GM12872 (cell line): ENCODE measurements around the gene ENDOD1.

Experiments
- CTCF ChIP-seq: IDR thresholded peaks from 3 replicates; pipeline ENCODE4 v1.5.1; 2011; ENCODE audit warnings: low read depth, mild to moderate bottlenecking, low read length, moderate library complexity; ENCODE audit not compliant: insufficient read depth

ENDOD1 gene

GRCh38 chr11:95115597-95115996 lies 26.0 kb downstream of the ENDOD1 start:
- TF ChIP-seq CTCF: no peak

DNA sequence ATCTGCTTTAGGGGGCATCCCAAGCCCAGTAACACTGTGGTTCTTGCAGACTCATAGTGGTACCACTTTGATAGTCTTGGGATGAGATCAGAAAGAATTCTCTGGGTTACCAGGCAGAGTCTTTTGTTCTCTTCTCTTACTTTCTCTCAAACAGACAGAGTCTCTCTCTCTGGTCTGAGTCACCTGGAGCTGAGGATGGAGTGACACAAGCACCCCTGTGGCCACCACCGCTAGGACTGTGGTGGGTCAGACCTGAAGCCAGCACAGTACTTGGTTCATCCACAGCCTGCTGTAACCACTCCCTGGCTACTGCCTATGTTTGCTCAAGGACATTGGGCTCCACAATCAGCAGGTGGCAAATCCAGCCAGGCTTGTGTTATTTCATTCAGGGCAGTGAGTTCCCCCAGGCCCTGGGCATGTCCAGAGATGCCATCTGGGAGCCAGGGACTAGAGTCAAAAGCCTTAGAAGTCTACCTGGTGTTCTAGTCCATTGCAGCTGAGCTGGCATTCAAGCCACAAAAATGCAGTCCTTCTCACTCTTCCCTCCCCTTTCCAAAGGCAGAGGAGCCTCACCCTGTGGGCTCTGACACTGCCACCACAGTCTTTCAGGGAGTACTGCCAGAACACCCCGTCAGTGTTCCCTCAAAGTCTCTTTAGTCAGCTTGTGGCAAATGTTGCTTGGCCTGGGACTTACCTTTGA lies 29.9 kb downstream of the ENDOD1 start:
- no peak for TF ChIP-seq CTCF

DNA sequence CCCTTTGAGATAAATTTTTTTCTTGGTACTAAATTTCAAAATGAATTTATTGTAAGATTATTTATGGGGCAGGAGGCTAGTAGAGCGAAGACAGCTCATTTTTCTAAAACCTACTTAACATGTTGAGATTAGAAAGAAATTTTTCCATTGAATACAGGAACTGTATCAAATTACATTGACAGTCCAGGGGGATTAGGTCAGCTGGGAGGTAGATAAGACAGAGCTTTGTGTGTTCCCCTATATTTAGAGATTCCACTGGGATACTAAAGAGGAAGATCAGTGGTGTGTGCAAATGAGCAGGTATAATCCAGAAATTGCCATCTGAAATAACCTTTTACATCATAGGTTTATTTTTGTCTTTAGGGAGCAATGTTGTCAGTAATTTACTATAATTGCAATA lies 32.1 kb downstream of the ENDOD1 start:
- no peak for TF ChIP-seq CTCF

- no peak for TF ChIP-seq CTCF
These were observed 33.9 kb downstream of the ENDOD1 start for GRCh38 chr11:95123556-95123955.

GRCh38 chr11:95128602-95129001 lies 39.0 kb downstream of the ENDOD1 start:
- TF ChIP-seq CTCF: no peak

DNA sequence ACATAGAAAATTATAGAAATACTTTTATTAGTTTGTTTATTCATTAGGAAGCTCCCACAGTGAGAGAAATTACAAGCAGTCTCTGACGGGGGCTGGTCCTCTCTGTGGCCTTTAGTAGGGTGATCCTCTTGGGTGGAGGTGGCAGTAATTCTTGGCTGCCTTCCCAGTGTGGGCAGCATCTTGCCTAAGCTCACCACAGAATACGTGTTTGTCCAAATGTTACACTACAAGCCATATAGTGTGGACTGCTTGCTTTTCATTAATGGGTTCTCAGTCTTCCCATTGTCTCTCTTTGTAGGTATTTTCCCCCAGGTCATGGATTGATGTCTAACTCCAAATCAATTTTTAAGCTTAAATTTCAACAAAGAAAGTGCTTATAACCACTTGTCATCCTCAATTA lies 43.3 kb downstream of the ENDOD1 start:
- TF ChIP-seq CTCF: no peak

DNA sequence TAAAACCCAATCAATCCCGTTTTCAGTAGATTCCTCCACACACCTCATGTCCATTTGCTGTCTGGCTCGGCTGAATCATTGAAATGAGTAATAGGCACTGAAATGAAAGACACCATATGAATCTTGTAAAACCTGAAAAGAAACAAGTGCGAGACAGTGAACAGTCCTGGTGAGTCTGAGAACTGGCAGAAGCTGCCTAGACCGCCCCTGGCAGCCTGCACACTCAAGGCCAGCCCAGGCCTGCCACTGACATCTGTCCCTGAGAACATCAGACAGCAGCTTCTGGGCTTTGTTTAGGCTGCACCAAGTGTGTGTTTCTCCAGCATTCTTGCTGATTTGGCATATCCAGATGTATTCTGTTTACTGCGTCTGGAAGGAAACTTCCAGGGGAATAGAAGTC lies 44.8 kb downstream of the ENDOD1 start:
- no peak for TF ChIP-seq CTCF
